Bronchial epithelial cell (primary cell): ENCODE results near the gene INSYN1. TPM values are rescaled to one million over a fixed set of nuclear protein-coding genes. Genes with fewer than 3 reads are reported as not detected.
A peak's percentile ranks its signal among the peaks of the same experiment; 100 is the strongest.

Experiments used
- DNase-seq: peaks from one replicate; pipeline ENCODE4 v3.0.0-alpha.2; 2010; ENCODE audit warnings: low read depth
- FAIRE-seq: peaks from 2 replicates; lab custom pipeline; 2011; peaks lifted over from hg19 to GRCh38; lab: Jason Lieb, UNC
- H3K27me3 ChIP-seq: 2 replicates; pipeline ENCODE4 v1.5.1; 2011; ENCODE audit warnings: low read length; ENCODE audit not compliant: control insufficient read depth, insufficient read depth
- H3K36me3 ChIP-seq: 2 replicates; pipeline ENCODE4 v1.5.1; 2011; ENCODE audit warnings: low read length; ENCODE audit not compliant: control insufficient read depth, insufficient read depth
- H3K4me3 ChIP-seq: 2 replicates; pipeline ENCODE4 v1.5.1; 2011; ENCODE audit warnings: mild to moderate bottlenecking, low read depth, low read length, control low read depth
- CTCF ChIP-seq: IDR thresholded peaks from 2 replicates; pipeline ENCODE4 v1.5.1; 2011; ENCODE audit warnings: mild to moderate bottlenecking, moderate library complexity, low read length, control low read depth, inconsistent platforms; ENCODE audit not compliant: insufficient read depth, severe bottlenecking
- total RNA-seq: library from RNA; depleted of rRNA; stranded (reverse); fragments of >200 nt; gene quantifications from 2 replicates; pipeline ENCODE4 v1.2.1, GENCODE V29; 2014

INSYN1 gene
- total RNA-seq, 1 donor from 2014 or later, result under 0.01 TPM

DNA sequence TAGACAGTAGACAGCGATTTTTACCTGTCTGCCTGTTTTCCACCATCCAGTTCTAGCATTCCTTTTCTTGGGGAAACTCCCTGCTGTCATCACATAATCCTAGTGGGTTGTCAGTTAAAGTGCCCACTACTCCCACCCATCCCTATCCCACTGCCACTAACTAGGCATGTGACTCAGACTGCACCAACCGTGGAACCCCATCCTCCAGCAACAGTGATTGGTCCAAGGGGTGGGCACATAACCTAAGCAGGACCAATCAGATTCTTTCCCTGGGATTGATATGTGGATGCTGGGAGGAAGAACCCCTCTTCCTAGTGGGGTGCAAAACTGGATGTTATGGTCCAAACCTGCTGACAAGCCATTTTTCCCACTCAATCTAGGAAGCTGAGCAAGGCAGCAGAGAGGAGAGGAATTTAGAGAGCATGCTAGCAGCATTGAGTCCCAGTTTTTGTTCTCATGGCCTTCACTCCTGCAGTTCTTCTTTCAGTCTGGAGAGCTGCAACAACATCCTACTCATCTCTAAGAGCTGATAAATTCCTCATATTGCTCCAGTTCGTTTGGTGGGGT is 3.9 kb upstream of the INSYN1 start:
- H3K4me3 ChIP-seq, result no peak overlapping the region
- DNase-seq (no peak), FAIRE-seq (no peak)
- peaks cover 20% of the 10 kb centered on the region for H3K27me3 ChIP-seq
- no peak for TF ChIP-seq CTCF
- H3K36me3 ChIP-seq, result no peaks in the 10 kb centered on the region

GRCh38 chr15:73756390-73756789 is 3.2 kb upstream of the INSYN1 start:
- no peak overlapping the region for H3K4me3 ChIP-seq
- DNase-seq, result no peak
- FAIRE-seq, result no peak
- peaks cover 18% of the 10 kb centered on the region for H3K27me3 ChIP-seq
- no peak for TF ChIP-seq CTCF
- H3K36me3 ChIP-seq, result no peaks in the 10 kb centered on the region

- no peak for TF ChIP-seq CTCF
- FAIRE-seq, result no peak
- H3K27me3 ChIP-seq, result peaks cover 19% of the 10 kb centered on the region
Measured at GRCh38 chr15:73755946-73756345, 2.8 kb upstream of the INSYN1 start.

DNA sequence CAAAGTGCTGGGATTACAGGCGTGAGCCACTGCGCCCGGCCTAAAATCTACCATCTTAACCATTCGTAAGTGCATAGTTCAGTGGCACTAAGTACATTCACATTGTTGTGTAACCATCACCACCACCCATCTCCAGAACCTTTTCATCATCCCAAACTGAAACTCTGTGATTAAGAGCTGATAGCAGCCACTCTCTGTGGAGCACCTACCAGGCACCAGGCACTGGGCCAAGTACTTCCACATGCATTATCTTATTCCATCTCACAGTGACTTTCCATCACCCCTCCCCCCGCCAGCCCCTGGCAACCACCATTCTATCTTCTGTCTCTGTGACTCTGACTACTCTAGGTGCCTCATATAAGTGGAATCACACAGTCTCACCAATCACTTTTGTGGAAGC is 2.3 kb upstream of the INSYN1 start:
- Histone ChIP-seq H3K4me3 (no peak overlapping the region), H3K27me3 (peaks cover 21% of the 10 kb centered on the region), H3K36me3 (no peaks in the 10 kb centered on the region)
- FAIRE-seq (no peak), DNase-seq (no peak)
- TF ChIP-seq CTCF, result no peak

More at GRCh38 chr15:73755946-73756345, 2.8 kb upstream of the INSYN1 start:
- no peak overlapping the region for H3K4me3 ChIP-seq
- H3K36me3 ChIP-seq, result no peaks in the 10 kb centered on the region
- no peak for DNase-seq

DNA sequence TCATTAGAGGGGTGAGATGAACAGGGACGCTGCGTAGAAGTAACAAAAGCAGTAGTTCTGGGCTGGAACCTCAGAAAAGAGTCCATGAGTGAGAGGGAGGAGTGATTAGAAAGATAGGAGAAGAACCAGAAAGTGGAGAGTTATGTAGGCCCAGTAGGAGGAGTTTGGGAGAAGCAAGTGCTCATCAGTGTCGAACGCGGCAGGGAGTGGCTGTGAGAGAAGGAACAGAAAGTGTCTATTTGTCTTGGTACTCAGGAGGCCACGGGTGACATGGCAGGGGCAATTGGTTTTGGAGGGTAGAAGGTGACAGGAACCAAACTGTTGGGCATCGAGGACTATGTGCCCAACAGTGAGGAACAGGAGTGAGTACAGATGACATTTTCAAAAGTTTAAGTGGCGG is 1.3 kb upstream of the INSYN1 start:
- Histone ChIP-seq H3K27me3 (peaks cover 23% of the 10 kb centered on the region), H3K36me3 (no peaks in the 10 kb centered on the region), H3K4me3 (no peak overlapping the region)
- no peak for TF ChIP-seq CTCF
- DNase-seq, result no peak
- FAIRE-seq, result no peak

GRCh38 chr15:73752806-73753193 is 351 bp downstream of the INSYN1 start:
- H3K4me3 ChIP-seq, result peak overlapping the region; percentile 28
- no peak for TF ChIP-seq CTCF
- no peaks in the 10 kb centered on the region for H3K36me3 ChIP-seq
- H3K27me3 ChIP-seq, result peaks cover 25% of the 10 kb centered on the region
- FAIRE-seq, result no peak
- no peak for DNase-seq
